Fibroblast of mammary gland (primary cell): ENCODE data around the gene JMJD6.

Experiments used
- DNase-seq: peaks from one replicate; pipeline ENCODE4 v3.0.0-alpha.2; 2010; ENCODE audit warnings: low read depth
- H3K4me3 ChIP-seq: 2 replicates; pipeline ENCODE4 v1.5.1; 2011; ENCODE audit warnings: low read depth, mild to moderate bottlenecking, low read length, moderate library complexity; ENCODE audit not compliant: control insufficient read depth
- CTCF ChIP-seq: conservative IDR thresholded peaks from 2 replicates; pipeline ENCODE4 v1.5.1; 2011; ENCODE audit warnings: low read depth, low read length, inconsistent platforms; ENCODE audit not compliant: control insufficient read depth, insufficient read depth

The JMJD6 gene

GRCh38 chr17:76726231-76726775 is at the start of gene JMJD6:
TSS of gene JMJD6 (minus strand) at chr17:76726606. CDS start at chr17:76726475, 131 bp downstream.
- peak within 1 kb of the TSS; percentile 85 for H3K4me3 ChIP-seq
- no peak for TF ChIP-seq CTCF
- DNase-seq, result peak; percentile 94

- TF ChIP-seq CTCF, result no peak
- no peak for DNase-seq
- H3K4me3 ChIP-seq, result no peak overlapping the region
Observed at GRCh38 chr17:76775021-76775600, 48.7 kb upstream of the JMJD6 start.

- H3K4me3 ChIP-seq, result peak overlapping the region; percentile 31
- DNase-seq, result peak; percentile 92
- no peak for TF ChIP-seq CTCF
Observed at GRCh38 chr17:76772842-76773525, 46.6 kb upstream of the JMJD6 start.

- no peak overlapping the region for H3K4me3 ChIP-seq
- DNase-seq, result no peak
- no peak for TF ChIP-seq CTCF
Observed at GRCh38 chr17:76758570-76758969, 32.2 kb upstream of the JMJD6 start.

GRCh38 chr17:76757256-76757655 is 30.9 kb upstream of the JMJD6 start:
- TF ChIP-seq CTCF, result no peak
- H3K4me3 ChIP-seq, result no peak overlapping the region
- no peak for DNase-seq

GRCh38 chr17:76755285-76755684 is 28.9 kb upstream of the JMJD6 start:
- no peak overlapping the region for H3K4me3 ChIP-seq
- DNase-seq, result no peak
- no peak for TF ChIP-seq CTCF
